Thymus (tissue), 2 donors: Measurements from ENCODE around the gene MMEL1. TPM values are rescaled to one million over a fixed set of nuclear protein-coding genes. Genes with fewer than 3 reads are reported as not detected.

Experiments
- polyA plus RNA-seq: library from polyadenylated mRNA; stranded (reverse); fragments of 200-250 nt; gene quantifications from one replicate; pipeline ENCODE4 v1.2.3, GENCODE V29; 2013
- total RNA-seq: library from RNA; stranded (reverse); fragments of 120-200 nt; gene quantifications from one replicate; pipeline ENCODE4 v1.2.4, GENCODE V29; 2013
- donor health status: healthy.

The MMEL1 gene
- total and polyA plus RNA-seq, 2 donors, result 0.33 to 1.8 TPM

Other genes starting within 250 kb of the MMEL1 start
- gene MORN1, start 241.5 kb downstream of the MMEL1 start, total RNA-seq, result 5.7 TPM
- 6.4 TPM for gene MORN1, start 241.5 kb downstream of the MMEL1 start, polyA plus RNA-seq
- 58.6 TPM for gene RER1, start 241.2 kb downstream of the MMEL1 start, total RNA-seq
- 85.8 TPM for gene RER1, start 241.2 kb downstream of the MMEL1 start, polyA plus RNA-seq
- gene PEX10, start 220.5 kb downstream of the MMEL1 start, total RNA-seq, result 8.8 TPM
- gene PEX10, start 220.5 kb downstream of the MMEL1 start, polyA plus RNA-seq, result 16.0 TPM
- 0.90 TPM for gene PLCH2, start 156.7 kb downstream of the MMEL1 start, total RNA-seq
- gene PLCH2, start 156.7 kb downstream of the MMEL1 start, polyA plus RNA-seq, result 34.4 TPM
- 21.6 TPM for gene PANK4, start 106.4 kb downstream of the MMEL1 start, total RNA-seq
- 27.1 TPM for gene PANK4, start 106.4 kb downstream of the MMEL1 start, polyA plus RNA-seq
- 0.38 TPM for gene HES5, start 102.8 kb downstream of the MMEL1 start, total RNA-seq
- 0.55 TPM for gene HES5, start 102.8 kb downstream of the MMEL1 start, polyA plus RNA-seq
- 72.4 TPM for gene TNFRSF14, start 76.6 kb downstream of the MMEL1 start, total RNA-seq
- gene TNFRSF14, start 76.6 kb downstream of the MMEL1 start, polyA plus RNA-seq, result 233 TPM
- 11.8 TPM for gene PRXL2B, start 46.2 kb downstream of the MMEL1 start, total RNA-seq
- gene PRXL2B, start 46.2 kb downstream of the MMEL1 start, polyA plus RNA-seq, result 12.3 TPM
- 0.09 TPM for gene TTC34, start 168.7 kb upstream of the MMEL1 start, total RNA-seq
- gene TTC34, start 168.7 kb upstream of the MMEL1 start, polyA plus RNA-seq, result 0.34 TPM